Measurements from ENCODE around the gene HS6ST2.

DNA sequence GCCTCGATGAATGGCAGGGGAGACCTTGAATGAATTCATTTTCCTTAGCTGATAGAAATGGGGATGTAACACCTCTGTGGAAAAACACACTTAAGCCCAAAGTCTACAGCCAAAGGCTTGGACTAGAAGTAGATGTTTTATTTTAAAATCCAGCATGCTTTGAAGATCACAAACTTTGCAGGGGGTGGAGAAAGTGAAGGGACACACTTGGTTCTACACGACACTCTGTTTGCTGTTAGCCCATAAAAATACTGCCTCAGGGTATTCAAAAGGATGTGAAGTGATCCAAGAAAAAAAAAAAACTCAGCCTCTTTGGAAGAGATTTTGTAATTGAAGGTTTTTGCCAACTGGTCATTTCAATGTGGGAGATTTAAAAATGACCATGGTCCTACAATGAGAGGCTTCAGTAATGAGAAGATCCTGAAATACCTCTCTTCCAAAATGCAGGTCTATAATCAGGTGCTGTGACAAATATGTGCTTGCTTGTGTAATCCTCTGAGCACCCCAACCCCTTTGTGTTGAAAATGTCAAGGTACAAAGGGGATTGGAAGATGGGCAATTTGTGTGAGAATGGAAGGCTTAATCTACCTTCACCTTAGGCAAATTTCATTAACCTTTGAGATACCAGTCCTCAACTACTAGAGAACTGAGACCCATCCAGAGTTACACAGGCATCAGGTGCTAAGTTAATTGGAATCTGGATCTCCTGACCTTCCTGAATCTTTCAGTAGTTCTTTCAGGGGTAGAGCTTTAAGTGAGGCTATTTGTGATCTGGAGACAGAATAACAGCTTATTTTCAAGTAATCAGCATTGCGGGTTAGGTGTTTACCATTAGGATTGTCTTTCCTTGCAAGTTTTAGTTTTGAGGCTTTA is 82.5 kb downstream of the HS6ST2 start:
- TF ChIP-seq TAF1 (IDR thresholded peaks at IDR 0.05; ENCODE audit: borderline replicate concordance, insufficient read depth, low read length) (no peak), POLR2AphosphoS5 (IDR thresholded peaks at IDR 0.05; ENCODE audit: low read depth, low read length) (no peak)
- TF ChIP-seq, protein P1, sequence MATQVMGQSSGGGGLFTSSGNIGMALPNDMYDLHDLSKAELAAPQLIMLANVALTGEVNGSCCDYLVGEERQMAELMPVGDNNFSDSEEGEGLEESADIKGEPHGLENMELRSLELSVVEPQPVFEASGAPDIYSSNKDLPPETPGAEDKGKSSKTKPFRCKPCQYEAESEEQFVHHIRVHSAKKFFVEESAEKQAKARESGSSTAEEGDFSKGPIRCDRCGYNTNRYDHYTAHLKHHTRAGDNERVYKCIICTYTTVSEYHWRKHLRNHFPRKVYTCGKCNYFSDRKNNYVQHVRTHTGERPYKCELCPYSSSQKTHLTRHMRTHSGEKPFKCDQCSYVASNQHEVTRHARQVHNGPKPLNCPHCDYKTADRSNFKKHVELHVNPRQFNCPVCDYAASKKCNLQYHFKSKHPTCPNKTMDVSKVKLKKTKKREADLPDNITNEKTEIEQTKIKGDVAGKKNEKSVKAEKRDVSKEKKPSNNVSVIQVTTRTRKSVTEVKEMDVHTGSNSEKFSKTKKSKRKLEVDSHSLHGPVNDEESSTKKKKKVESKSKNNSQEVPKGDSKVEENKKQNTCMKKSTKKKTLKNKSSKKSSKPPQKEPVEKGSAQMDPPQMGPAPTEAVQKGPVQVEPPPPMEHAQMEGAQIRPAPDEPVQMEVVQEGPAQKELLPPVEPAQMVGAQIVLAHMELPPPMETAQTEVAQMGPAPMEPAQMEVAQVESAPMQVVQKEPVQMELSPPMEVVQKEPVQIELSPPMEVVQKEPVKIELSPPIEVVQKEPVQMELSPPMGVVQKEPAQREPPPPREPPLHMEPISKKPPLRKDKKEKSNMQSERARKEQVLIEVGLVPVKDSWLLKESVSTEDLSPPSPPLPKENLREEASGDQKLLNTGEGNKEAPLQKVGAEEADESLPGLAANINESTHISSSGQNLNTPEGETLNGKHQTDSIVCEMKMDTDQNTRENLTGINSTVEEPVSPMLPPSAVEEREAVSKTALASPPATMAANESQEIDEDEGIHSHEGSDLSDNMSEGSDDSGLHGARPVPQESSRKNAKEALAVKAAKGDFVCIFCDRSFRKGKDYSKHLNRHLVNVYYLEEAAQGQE (IDR thresholded peaks at IDR 0.05; ENCODE audit: insufficient read depth in 1 of 2, low read depth in 2 of 2, low read length in 2 of 2), result no peak

Data from PFSK-1 (cell line).